GM21423 (cell line): ENCODE measurements around the gene LRP1B.
"Not testable (repeated sequence)": the region's sequence is repeated elsewhere in the genome, so short reads cannot be mapped to it uniquely, and the experiment has no call there.

ENCODE experiments used
- ATAC-seq: cut with Tn5 transposase; IDR thresholded peaks from one replicate; pipeline ENCODE4 v1.9.1; 2021; ENCODE audit warnings: mild to moderate bottlenecking, moderate library complexity; ENCODE audit not compliant: unreplicated experiment

The LRP1B gene

DNA sequence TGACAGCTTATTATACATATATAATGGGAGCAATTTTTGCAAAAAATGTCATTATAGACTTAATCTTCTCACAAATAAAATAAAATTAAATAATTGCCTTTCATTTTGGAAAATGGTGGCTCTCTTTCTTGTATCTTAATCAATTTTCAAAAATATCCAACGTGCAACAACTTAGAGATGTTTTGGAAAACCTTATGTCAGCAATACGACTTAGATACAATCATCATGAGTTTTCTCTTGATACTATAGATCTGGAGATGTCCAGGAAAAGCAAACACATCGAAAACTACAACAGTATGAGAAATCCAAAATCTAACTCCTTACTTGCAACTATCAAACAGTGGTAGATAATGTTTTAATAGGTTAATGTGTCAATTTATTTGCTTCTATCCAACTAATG is 1529.0 kb downstream of the LRP1B start:
- no peak for ATAC-seq

DNA sequence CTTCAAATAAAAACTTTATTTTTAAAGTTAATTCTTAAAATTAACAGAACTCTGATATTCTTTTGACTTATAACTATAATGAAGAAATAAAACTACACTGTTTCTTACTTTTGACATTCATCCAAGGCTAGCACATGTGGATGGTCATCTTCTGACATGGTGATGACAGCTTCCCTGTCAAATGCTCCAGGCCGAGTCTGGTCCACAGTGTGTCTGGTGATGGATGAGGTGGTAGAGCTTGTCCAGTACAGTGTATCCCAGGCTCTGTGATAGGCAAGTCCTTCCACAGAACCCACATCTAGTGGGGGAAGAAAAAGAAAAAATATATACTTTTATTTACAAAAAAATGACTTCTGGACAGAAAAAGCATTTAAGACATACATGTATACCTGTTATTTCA is 1529.5 kb downstream of the LRP1B start:
- no peak for ATAC-seq

DNA sequence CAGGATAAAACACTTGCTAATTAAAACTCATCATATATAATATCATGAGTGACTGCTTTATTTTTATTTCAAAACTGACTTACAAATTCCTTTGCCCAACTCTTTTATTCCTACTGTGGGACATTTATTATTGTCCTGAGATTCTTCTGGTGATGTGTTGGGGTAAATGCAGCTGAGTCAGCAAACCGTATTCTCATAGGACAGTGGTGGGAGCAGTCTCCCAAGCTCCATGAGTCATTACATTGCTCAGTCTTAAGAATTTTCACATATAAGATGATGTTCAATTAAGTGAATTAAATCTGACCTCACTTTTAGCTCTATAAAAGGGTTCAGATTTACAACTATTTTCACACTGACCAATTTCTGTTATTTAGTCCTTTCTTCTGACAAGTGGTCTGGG is 1530.7 kb downstream of the LRP1B start:
- ATAC-seq, result no peak

DNA sequence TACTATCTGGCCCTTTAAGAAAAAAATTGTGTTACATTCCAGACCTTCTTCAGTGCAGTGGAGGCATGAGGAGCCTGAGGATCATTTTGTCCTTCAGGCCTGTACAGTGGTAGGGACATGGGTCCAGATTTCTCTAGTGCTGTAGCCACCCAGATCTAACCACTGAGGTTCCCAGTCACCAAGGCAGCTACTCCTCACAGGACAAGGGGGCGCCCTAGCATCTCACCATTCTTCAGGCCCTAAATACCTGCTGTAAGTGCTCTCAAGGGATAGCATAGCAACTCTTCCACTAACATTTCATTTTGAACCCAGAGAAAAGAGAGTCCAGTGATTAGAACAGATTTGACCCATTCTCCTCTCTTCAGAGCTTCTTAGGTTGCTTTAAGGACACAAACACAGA is 1533.0 kb downstream of the LRP1B start:
- ATAC-seq, result no peak

DNA sequence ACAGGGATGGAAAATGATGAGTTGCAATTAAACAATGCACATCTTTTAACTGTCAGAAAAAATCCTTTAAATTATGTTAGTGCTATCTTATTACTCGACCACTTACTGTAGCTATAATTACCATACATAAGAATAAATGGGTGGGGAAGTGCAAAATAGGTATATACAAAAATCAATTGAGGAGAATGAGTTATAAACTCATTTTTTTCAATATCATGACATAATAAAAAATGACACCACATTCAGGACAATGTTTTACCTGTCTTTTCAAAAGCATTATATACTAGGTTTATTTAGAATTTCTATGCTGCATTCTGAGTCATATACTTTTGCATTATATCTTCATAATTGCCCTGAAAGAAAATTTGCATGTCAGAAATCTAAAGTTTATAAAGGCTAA is 1533.6 kb downstream of the LRP1B start:
- ATAC-seq, result no peak

DNA sequence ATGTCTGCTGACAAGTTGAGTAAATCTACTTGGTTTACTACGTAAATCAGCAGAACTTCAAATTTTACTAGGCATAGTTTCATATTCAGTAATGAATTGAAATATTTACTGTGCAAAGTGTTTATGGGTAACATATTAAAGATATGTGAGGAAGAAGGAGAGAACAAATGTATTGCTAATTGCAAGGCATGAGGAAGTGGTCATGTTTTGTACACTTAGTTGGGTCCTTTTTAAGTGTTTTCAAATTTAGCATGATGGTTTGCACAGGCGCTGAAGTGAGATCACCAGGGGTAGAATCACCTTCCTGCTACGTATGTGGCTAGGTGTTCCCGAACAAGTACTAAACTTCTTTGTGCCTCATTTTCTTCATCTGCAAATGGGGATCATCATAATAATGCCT is 1534.4 kb downstream of the LRP1B start:
- ATAC-seq, result peak; percentile 69

DNA sequence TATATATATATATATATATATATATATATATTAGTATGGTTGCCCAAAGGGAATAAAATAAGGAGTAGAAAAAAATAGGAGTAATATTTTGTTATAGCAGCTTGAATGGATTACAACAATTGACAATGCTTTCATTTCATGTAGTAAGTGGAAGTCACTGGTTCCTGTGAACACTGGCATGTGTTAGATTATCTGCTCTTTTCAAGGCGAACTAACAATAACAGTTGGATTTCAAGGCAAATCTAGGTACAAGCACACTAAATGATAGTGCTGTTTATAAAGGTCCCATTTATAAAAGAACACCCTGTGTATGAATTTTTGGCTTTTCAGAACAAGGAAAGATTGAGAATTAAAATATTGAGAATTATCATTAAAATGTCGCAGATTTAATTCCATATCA is 1535.7 kb downstream of the LRP1B start:
- no peak for ATAC-seq

DNA sequence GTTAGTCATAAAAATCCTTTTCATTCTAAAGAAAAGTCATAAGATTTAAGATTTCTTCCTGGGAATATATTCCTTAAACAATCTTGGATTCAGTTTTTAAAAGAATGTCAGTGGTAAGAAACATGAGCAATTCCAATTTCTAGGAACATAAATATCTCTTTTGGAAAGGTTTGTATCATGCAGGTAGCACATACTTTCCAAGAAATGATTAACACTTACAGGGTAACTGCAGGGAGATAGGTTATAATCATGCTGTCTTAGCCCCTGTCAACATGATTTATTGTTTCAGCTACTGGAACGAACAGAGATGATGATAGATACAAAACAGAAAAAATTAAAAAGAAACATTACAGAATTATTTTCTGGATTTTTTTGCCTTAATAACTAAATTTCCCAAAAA is 1537.7 kb downstream of the LRP1B start:
- no peak for ATAC-seq

DNA sequence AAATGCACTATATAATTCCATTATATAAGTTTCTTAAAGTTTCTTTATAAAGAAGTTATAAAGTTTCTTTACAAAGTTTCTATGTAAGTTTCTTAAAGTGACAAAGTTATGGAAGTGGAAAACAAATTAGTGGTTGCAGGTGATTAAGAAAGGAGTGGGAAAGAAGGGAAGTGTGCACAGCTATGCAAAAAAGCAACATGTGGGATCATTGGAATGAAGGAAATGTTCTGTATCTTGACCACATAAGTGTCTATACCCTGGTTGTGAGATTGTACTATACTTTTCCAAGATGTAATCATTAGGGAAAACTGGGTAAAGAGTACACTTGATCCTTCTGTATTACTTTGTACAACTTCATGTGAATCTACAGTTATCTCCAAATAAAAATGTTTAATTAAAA is 1541.1 kb downstream of the LRP1B start:
- no peak for ATAC-seq

DNA sequence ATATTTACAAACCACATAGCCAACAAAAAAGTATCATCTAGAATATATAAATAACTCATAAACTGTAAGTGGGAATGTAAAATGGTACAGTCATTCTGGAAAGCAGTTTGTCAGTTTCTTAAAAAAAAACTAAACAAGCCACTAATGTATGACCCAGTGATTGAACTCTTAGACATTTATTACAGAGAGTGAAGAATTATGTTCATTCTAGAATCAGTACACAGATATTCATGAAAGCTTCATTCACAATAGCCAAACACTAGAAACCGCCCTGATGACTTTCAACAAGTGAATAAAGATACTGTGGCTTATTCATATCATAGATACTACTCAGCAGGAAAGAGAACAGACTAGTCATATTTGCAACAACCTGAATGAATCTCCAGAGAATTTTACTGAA is 1541.5 kb downstream of the LRP1B start:
- no peak for ATAC-seq

DNA sequence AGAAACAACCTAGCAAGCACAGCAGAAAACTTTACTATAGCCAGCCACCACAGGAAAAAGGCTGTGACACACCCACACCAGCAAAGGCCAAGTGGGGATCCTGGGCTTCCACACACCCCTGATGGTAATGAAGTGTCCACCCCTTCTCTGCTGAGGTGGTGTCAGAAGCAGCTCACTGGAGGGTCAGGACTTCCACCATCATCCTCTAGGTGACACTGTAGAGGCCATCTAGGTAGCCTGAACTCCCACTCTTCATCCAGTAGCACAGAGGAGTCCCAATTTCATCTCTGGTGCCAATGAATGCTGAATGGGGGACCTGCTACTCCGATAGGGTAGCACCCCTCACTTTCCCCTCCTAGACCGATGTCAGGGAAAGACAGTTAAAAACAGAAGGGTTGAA is 1544.4 kb downstream of the LRP1B start:
- ATAC-seq, result peak; percentile 95

DNA sequence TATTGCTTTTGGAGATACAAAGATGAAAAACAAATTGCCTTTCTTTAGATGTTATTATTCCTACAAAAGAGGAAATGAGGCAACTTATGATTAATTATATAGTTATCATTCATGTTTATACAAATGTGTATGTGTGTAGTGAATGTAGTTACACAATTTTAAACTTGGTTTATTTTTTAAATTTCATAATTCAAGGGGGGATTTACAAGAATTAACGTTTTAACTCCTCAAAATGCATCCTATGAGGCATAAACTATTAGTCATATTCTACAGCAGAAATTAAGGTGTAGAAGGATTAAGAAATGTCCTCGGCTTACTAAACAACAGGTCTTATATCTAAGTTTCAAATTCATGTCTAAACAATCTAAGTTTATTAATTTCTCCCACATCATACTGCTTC is 1545.8 kb downstream of the LRP1B start:
- no peak for ATAC-seq

DNA sequence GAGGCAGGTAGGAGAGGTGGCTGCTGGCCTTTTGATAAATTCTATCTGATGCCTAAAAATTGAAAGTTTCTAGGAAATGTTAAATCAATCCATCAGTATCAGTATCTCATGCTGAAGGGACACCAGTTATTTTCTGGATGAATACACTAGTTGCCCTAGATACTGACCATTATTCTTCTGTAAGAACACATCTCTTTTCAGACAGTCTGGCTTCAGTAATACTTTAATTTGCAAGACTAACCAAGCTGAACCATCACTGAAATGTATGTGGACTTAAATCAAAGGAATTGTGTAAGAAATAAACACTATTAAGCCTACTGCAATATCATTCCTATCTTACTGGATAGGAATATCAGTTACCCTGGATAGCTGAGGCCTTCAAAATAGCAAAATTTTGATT is 1546.3 kb downstream of the LRP1B start:
- ATAC-seq, result no peak

DNA sequence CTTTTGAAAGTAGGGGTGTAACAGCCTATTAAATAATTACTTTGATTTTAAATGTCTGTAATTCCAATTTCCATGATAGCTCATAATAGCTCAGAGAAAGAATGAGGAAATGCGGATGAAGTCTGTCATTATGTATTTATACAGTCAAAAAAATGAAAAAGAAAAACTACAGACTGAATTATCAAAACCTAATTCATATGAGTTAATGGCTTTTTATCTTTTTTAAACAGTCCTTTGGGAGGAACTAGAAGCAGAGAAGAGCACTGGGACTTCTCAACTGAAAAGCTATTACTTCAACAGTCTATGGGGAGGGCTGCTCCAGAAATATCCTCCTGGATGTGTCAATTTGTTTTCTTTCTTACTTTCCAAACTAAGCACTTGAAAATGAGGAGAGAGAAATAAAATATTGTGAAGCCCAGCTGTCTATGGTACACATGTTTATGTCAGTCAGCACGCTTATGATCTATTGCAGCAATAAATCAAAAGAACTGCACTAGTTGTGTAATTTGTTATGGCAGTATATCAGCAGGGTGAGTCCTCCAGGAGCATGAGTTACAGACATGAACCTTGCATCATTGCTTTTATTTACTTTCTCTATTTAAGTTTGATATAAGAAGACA is 1550.2 kb downstream of the LRP1B start:
- no peak for ATAC-seq

DNA sequence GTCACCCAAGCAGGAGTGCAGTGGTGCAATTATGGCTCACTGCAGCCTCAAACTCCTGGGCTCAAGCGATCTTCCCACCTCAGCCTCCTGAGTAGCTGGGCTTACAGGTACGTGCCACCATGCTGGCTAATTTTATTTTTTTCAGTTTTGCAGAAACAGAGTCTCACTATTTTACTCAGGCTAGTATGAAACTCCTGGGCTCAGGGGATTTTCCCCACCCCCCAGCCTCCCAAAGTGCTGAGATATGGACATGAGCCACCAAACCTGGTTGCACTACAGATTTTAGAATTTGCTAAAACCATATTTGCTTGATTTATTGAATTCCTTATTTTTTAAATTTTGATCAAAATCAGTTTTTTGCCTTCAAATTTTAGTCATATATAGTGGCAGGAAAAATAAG is 1553.4 kb downstream of the LRP1B start:
- no peak for ATAC-seq

DNA sequence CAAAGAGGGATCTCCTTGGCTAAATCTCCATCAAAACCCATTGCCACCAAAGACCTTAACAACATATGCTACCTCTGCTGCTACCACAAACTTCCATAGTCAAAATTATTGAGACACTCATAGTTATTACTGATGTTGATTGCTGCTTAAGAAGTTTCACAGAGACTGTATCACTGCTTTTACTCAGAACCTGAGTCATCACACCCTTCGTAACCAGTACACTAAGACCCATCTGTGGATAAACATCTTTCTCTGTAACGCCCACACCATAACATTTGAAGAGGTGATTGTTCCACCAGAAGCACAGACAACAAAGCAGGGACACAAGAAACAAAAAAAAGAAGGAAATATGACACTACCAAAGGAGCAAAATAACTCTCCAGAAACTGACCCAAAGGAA is 1563.1 kb downstream of the LRP1B start:
- no peak for ATAC-seq

DNA sequence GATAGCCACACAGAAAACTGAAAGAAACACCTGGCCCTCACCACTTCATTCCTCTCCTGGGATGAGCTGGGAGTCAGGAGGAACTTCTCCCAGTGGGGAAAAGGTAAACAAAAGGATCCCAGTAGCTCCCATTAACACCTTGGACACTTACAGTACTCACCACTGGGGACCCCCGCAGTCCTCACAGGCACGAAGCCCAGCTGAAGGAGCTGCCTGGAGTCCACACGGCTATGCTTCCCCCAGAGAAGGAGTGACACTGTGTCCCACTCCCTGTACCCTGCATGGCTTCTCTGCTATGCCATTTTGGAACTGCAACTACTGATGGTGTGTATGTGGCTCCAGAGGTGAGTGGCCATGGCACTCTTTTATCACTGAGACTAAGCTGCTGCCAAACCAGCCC is 1565.1 kb downstream of the LRP1B start:
- no peak for ATAC-seq

DNA sequence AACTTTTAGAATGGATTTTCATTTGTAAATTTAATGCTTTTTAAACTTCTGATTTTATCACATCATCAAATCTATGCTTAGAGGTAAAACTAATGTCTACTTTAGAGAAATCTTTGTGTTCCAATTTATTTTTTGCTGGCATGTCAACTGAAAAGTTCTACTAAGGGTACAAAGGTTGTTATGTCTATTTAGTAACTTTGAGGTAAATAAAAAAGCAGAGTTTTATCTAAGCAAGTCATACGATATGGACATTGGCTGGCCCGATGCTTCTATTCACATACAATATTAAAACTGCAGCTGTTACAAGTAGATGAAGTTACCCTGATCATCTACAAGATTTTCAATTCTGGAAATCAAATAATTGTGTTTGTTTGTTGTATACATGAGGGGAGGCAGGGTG is 1575.1 kb downstream of the LRP1B start:
- no peak for ATAC-seq

DNA sequence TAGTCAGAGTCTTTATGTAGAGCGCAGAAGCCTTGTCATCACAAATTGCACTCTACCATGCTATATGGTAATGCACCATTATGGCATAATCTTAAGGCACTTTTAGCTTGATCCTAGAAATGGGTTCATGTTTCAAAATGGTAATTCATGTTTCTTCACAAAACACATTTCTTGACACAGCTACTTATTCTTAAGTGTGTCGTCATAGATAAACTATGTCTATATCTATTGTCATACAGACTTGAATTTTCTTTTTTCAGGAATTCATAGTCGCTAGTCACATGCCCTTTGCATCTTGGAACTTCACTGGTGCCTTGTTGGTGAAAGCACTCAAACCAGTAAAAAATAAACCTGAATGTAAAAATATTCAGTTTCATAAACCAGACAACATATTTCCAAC is 1578.2 kb downstream of the LRP1B start:
- ATAC-seq, result no peak

DNA sequence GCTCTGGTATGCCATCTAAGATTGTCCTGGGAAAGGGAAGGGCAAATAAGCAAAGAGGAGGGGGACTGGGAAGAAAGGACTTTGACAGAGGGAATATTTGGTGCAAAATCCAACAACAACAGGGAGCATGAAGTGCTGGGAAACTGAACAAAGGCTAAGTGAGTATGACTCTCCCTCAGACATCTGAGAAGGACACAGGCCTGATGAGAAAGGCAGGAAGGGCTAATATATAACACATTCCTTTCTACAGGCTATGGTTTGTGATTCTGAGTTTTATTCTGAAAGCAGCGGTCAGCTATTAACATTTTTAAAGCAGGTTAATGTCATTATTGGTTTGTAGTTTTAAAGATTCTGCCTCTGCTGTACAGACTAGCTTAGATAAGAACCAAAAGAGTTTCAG is 1579.5 kb downstream of the LRP1B start:
- no peak for ATAC-seq

DNA sequence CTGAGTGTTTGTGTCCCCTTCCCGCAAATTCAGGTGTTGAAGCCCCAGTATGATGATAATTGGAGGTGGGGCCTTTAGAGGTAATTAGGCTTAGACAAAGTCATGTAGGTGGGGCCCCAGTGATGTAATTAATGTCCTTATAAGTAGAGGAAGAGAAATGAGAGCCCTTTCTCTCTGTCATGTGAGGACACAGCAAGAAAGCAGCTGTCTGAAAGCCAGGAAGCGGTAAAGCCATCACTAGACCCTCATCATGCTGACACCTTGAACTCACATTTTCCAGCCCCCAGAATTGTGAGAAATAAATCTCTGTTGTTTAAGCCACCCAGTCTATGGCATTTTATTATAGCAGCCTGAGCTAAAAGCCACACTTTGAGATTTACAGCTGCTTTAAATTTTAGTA is 1580.0 kb downstream of the LRP1B start:
- ATAC-seq, result no peak

DNA sequence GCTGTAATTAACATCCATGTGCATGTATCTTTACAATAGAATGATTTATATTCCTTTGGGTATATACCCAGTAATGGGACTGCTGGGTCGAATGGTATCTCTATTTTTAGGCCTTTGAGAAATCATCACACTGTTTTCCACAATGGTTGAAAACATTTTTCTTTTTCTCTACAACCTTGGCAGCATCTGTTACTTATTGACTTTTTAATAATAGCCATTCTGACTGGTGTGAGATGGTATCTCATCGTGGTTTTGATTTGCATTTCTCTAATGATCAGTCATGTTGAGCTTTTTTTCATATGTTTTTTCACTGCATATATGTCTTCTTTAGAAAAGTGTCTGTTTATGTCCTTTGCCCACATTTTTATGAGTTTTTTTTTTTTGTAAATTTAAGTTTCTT is 1586.0 kb downstream of the LRP1B start:
- ATAC-seq, result not testable (repeated sequence)

DNA sequence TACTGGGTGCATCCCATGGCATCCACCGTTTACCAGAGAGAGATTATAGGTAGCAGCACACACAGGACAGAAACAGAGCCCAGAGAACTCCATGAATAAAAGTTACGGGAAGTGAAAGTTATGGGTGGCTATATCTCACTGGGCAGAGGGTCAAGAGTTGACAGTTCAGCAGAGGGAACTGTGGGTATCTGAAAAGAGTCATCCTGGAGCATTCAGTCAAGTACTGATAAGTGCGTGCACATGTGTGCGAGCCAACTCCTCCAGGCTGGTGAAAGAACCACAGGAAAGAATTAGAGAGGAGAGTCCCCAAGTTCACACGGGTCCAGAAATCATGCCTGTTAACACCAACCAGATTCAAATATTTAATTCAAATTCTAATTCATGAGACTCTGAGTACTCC is 1588.2 kb downstream of the LRP1B start:
- no peak for ATAC-seq
